GM21423 (cell line): ENCODE measurements around the gene CFAP97.
A peak's percentile ranks its signal among the peaks of the same experiment; 100 is the strongest.
"Not testable (repeated sequence)": the region's sequence is repeated elsewhere in the genome, so short reads cannot be mapped to it uniquely, and the experiment has no call there.

Experiments
- ATAC-seq: cut with Tn5 transposase; IDR thresholded peaks from one replicate; pipeline ENCODE4 v1.9.1; 2021; ENCODE audit warnings: mild to moderate bottlenecking, moderate library complexity; ENCODE audit not compliant: unreplicated experiment

Gene CFAP97

DNA sequence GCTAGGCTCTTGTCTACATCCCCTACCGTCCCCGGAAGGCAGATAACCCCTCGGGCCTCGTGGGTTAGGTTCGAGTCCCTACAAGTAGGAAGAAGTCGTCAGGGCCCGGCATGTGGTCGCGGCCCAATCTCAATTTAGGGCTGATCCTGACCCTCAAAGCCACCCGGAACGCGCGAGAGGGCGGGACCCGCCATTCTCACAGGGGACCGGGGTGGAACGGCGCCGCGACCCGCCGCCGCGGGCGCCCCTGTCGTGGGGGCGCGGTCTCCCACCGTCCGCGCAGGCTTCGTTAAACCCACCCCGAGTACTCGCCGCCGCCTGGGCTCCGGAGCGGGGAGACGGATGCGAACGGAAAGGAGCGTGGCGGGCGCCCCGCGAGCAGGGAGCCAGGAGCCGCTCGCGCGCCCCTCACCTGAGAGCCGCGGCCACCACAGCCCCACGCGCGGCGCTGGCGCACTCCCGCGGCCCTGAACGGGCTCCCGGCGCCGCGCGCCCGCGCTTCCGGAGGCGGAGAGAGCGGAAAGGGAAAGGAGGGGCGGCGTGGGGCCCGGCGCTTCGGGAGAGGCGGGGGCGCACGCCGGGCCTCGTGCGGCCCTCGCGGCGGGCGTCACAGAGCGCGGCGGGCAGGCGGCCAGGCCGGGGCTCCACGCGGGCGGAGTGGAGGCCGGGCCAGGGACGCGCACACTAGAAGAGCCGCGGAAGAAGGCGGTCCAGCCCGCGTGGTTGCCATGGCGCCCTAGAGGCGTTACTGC is at the start of gene CFAP97:
Gene CFAP97, minus strand, starts transcription at position 515 of the 752 bp plus-strand sequence. CDS start 12,804 bp downstream, outside the sequence.
- peak; percentile 73 for ATAC-seq

DNA sequence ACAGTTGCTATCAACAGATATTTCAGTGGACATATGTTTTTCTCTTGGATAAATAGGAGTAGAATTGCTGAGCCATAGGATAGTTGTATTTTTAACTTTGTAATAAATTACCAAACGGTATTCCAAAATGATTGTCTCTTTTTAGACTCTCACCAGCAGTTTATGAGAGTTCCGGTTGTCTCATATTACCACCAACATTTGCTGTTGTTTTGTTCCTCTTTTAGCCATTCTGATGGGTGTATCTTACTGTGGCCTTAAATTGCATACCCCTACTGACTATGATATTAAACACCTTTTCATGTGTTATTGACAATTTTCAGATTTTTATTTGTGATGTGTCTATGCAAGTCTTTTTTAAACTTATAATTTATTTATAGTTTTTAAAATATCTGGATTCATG is 45.3 kb upstream of the CFAP97 start:
- no peak for ATAC-seq

- ATAC-seq: no peak
Measured at GRCh38 chr4:185248393-185249039, 44.7 kb upstream of the CFAP97 start.

GRCh38 chr4:185247151-185247550 is 43.4 kb upstream of the CFAP97 start:
- no peak for ATAC-seq

- no peak for ATAC-seq
Measured at GRCh38 chr4:185246453-185246852, 42.7 kb upstream of the CFAP97 start.

DNA sequence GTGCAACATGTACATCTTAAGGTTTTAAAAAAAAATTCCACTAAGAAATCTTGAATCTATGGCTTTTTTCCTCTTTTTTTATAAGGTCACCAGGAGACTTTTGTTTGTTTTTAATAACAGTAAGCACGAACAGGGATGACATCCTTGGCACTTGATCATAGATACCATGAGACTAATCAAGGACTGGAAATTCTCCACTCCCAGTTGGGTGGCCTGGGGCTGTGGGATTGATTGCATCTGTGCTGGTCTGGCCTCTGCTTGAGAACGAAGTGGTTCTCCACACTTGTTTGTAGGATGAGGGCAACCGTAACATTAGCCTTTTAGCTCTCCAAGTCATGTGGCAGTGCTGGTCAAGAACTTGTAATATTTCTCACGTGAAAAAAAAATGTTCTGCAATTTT is 41.0 kb upstream of the CFAP97 start:
- ATAC-seq: no peak

DNA sequence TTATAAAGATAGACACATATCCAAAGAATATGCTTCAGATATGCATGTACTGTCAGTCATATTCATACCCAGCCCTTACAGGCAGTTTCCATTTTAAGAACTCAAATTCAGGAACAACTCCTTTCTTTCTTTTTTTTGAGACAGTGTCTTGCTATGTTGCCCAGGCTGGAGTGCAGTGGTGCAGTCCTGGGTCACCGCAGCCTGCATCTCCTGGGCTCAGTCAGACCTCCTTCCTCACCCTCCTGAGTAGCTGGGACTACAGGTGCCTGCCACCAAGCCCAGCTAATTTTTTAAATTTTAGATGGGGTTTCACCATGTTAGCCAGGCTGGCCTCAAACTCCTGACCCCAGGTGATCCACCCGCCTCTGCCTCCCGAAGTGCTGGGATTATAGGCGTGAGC is 40.1 kb upstream of the CFAP97 start:
- ATAC-seq: no peak

- ATAC-seq: no peak
Measured at GRCh38 chr4:185242749-185243533, 39.1 kb upstream of the CFAP97 start.

GRCh38 chr4:185240486-185240885 is 36.7 kb upstream of the CFAP97 start:
- not testable (repeated sequence) for ATAC-seq

GRCh38 chr4:185238750-185239149 is 35.0 kb upstream of the CFAP97 start:
- no peak for ATAC-seq

GRCh38 chr4:185238215-185238681 is 34.4 kb upstream of the CFAP97 start:
- ATAC-seq: no peak

DNA sequence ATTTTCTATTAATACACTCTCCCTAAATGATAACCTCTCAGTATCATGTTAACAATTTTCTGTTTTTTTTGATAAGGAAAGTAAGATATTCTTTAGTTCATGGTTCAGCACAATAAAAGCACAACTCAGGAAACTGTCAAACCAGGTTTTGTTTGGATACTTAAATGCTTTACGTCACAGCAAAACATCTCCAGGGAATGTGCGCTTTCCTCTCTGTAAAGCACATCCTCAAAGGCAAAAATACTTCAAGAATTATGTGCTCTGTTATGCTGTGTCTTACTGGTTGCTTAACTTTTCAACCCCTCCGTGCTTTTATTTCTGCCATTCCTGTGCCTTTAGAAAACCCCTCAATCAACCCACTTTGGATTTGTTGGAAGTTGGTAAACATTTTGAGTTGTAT is 33.4 kb upstream of the CFAP97 start:
- no peak for ATAC-seq

DNA sequence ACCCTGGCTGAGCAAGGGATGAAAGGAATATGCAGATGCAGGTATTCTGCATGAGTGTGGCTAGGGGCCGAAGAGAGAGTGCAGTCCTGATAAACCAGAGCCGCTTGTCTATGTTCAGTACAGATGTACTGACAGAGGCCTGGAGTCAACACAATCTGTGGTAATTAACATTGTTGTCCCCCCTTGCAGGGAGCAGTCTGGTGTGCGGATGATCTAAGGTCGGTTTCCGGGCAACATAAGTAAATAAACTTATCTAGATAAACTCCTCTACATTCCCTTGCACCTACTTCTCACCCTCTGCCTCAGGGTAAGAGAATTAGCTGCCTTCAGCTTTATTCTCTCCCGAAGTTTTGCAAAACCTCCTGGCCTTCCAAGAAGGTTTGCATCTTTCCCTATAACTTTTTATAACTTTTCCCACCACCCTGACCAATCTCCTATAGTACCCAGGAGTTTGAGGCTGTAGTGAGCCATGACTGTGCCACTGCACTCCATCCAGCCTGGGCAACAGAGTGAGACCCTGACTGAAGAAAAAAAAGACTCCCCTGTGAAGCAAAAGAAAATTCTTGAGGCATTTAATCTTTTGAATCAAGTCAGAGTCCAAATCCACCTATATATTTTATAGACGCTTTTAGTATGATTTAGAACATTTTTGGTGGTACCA is 32.2 kb upstream of the CFAP97 start:
- ATAC-seq: no peak

DNA sequence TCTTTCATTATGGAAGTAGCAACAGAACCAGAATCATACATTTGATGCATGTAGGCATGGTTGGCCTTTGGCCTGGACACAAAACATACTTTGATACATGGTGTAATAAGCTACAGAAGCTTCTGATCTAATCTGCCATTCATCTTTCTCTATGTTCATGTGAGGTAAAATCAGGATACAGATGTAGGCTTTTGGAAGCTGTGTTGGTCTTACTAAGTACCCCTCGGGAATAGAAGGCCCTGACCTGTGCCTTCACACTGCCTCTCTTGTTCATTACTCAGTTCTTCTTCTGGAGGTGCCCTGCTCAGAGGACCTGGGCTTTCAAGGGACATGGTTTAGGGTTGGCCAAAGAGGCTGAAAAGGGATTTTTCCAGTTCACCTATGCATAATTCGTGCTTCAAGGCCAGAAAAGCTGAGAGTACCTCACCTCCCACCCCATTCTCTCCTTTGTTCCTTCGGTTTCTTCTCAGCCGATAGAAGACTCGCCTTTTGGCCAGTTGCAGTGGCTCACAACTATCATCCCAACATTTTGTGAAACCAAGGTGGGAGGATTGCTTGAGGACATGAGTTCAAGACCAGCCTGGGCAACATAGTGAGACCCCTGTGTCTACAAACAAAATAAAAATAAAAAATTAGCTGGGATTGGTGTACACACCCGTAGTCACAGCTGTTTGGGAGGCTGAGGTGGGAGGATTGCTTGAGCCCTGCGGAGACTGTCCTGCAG is 31.5 kb upstream of the CFAP97 start:
- ATAC-seq: no peak

- ATAC-seq: no peak
Measured at GRCh38 chr4:185232370-185232769, 28.6 kb upstream of the CFAP97 start.

DNA sequence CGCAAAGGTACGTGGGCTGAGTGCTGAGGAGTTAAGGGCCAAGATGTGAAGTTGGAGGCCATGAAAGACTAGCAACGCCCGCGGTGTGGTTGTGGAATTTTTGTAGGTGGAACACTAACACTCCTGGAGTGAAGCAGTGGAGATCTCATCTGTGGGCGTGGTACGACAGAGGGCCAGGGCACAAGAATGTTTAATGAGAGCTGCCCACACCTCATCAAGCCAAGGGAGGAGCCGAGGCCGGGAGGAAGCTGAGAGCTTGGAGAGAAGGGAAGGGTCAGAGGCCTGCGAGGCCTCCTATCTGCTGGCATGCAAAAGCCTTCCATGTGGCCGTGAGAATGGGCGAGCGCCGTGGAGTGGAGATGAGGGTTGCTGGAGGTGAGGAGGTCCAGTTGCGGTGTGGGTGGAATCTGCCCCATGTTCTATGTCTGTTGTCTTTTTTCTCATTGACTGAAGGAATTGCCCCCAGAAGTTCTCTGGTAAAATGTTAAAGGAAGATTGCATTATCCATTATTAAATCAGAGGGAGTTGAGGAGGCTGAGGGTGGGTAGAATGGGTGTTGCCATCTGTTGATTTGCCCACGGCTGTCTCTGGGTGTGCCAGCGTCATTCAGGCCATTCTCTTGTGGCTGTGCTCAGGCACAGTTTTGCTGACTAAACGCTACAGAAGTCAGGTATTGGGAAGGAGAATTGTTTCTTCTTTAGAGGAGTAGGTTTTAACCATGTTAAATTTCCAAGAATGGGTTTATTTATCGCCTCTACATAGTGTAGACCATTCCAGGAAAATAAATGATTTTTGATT is 25.4 kb upstream of the CFAP97 start:
- ATAC-seq: no peak

- no peak for ATAC-seq
Measured at GRCh38 chr4:185227713-185228278, 24.0 kb upstream of the CFAP97 start.

DNA sequence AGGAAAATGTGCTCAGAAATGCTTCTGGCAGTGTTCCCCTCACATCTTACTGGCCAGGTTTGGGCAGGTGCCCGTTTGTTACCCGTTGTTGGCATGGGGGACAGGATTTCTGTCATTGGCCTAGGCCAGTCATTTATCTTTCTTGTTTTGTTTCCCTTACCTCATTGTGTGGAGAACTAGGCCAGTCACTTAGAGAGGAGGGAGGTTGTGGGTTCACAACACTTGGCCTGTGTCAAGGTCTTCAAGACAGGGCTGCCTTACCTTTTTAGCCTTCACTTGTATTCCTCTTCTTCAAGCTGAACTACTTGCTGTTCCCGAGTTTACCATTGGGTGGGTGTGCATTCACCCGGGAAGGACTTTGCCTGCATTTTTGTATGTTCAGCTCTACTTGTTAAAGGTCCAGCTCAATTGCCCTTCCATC is 23.3 kb upstream of the CFAP97 start:
- no peak for ATAC-seq

- ATAC-seq: no peak
Measured at GRCh38 chr4:185225940-185226339, 22.1 kb upstream of the CFAP97 start.
